ENCODE results near the gene WDR18.

The WDR18 gene, protein sequence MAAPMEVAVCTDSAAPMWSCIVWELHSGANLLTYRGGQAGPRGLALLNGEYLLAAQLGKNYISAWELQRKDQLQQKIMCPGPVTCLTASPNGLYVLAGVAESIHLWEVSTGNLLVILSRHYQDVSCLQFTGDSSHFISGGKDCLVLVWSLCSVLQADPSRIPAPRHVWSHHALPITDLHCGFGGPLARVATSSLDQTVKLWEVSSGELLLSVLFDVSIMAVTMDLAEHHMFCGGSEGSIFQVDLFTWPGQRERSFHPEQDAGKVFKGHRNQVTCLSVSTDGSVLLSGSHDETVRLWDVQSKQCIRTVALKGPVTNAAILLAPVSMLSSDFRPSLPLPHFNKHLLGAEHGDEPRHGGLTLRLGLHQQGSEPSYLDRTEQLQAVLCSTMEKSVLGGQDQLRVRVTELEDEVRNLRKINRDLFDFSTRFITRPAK

DNA sequence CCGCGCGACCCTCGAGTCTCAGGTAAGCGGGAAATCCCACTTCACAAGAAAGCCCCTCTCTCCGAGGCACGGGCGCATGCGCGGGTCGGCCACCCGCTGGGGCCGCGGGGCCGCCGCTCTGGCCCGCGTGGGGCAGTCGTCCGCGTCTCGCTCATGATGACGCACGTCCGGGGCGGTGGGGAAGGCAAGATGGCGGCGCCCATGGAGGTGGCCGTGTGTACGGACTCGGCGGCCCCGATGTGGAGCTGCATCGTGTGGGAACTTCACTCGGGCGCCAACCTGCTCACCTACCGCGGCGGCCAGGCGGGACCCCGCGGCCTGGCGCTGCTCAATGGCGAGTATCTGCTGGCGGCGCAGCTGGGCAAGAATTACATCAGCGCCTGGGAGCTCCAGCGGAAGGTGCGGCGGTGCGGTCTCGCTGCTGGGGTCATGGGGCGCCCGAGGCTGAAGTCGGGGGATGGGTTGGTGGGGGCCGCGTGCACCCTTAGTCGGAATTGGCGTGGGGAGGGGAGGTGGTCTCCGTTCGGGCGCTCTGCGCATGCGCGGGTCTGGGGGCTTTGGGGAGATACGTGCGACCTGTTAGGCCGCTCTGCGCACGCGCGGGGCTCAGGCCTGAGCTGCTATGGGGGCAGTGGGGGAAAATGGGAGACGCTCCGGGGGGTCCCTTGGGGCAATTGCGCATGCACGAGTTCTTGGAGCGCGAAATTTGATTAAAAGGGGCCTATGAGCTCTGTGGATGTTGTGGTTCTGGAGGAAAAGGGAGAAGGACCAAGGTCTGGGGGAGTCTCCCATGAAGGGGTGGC is at the start of gene WDR18:
TSS of gene WDR18 (plus strand) at position 181 of the 803 bp plus-strand sequence. CDS start at position 190, 9 bp downstream.
- peak; percentile 92 for DNase-seq (ENCODE audit: low spot score)

DNA sequence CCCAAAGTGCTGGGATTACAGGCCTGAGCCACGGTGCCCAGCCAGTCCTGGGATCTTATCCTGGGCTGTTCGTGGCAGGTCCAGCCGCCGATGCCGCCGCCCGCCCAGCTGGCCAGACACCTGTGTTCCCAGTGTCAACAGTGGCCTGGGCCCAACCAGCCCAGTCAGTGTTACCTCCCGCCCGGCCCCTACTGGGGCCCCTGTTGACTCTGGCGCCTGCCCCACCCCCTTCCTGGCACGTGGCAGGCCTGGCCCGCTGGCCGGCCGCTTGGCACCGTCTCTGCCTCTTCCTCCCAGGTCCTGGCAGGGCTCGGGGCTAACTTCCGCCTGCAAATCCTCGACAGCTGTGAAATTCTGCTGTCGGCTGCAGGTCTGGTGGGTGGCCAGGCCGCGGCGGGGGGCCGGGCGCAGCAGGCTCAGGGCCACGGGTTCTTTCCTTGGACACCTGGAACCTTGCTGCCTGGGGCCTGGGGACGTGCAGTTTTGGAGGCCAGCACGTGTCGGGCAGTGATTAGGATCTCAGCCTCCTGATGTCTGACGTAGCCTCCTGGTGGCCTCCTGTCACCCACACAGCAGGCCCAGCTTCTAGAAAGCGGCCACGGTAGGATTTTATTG is 49.2 kb upstream of the WDR18 start:
- DNase-seq (ENCODE audit: low spot score): no peak

DNA sequence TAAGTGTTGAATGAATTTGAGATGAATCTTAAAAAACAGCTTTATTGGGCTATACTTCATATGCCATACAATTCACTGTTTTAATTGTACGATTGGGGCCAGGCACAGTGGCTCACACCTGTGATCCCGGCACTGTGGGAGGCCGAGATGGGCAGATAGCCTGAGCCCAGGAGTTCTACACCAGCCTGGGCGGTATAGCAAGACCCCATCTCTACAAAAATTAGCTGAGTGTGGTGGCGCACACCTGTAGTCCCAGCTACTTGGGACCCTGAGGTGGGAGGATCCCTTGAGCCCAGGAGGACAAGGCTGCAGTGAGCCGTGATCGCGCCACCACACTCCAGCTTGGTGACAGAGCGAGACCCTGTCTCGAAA is 48.0 kb upstream of the WDR18 start:
- DNase-seq (ENCODE audit: low spot score): no peak

DNA sequence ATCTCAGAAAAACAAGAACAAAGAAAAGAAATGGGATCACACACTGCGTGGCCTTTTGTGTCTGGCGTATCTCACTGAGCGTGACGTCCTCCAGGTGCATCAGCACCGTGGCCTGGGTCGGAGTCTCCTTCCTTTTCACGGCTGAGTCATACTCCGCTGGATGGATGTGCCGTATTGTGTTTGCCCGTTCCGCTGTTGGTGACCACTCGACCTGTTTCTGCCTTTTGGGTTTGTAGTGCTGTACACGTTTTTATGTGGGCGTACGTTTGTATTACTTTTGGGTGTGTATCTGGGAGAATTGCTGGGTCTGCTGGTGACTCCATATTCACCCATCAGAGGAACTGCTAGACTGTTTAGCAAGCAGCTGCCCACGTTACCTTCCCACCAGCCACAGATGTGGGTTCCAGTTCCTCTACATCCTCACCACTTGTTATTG is 46.9 kb upstream of the WDR18 start:
- no peak for DNase-seq (ENCODE audit: low spot score)

DNA sequence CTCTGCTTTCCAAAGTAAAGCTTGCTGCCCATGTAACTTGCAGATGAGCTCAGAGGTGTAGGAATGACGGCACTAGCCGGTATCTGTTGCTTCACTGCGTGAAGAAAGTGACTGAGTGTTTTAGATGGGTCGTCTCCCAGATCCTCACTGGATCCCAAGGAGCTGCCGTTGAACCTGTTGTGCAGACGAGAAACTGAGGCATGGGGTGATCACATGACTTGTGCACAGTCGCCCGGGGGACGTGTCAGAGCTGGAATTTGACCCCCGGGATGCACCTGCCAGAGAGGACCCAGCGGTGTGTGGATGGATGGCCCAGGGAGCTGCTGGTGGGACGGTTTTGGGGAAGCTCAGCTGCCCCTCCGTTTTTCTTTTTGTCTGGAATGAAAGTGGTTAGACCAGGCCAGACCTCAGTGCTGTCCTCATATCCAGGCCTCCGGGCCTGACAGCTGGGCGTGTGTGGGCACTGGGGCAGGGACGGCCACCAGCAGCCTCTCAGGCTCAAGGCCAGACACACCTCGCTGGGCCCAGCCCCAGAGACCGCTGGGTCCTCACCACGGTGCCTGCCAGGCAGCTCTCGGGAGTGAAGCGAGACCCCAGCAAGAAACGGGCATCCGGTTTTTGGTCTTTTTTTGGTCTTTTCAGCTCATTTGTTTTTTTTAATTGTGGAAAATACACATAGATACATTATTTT is 45.8 kb upstream of the WDR18 start:
- DNase-seq (ENCODE audit: low spot score): no peak

DNA sequence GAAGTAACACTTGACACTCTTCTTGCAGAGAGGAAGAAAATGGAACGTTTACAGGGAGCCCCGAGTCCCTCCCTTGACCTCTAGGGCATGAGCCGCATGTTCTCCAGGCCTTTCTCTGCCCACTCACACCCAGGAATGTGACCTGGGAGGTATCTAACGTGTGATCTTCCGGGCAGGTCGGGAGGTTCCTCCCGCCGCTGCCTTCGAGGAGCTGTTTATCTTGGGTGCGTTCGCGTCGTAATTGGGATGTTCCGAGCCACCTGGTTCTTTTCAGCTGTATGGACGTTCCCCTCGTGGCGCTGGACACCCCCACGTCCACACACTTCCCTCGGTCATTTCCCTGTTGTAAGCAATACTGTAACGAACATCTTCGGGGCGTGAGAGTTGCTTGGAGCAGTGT is 44.7 kb upstream of the WDR18 start:
- DNase-seq (ENCODE audit: low spot score): no peak

DNA sequence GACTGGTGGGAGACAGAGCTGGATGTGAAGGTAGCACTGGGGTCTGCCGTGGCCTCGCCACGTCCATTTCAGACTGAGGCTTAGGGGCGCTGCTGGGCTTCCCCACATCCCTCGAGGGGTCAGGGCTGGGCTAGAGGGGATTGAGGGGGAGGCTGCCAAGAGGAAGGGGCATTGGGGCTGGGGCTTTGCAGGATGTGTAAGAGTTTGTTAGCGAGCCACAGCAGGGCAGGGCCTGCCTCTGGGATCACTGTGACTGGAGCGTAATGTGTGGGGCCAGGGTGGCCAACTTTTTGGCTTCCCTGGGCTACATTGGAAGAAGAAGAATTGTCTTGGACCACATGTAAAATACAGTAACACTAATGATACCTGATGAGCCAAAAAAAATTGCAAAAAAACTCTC is 44.2 kb upstream of the WDR18 start:
- no peak for DNase-seq (ENCODE audit: low spot score)

DNA sequence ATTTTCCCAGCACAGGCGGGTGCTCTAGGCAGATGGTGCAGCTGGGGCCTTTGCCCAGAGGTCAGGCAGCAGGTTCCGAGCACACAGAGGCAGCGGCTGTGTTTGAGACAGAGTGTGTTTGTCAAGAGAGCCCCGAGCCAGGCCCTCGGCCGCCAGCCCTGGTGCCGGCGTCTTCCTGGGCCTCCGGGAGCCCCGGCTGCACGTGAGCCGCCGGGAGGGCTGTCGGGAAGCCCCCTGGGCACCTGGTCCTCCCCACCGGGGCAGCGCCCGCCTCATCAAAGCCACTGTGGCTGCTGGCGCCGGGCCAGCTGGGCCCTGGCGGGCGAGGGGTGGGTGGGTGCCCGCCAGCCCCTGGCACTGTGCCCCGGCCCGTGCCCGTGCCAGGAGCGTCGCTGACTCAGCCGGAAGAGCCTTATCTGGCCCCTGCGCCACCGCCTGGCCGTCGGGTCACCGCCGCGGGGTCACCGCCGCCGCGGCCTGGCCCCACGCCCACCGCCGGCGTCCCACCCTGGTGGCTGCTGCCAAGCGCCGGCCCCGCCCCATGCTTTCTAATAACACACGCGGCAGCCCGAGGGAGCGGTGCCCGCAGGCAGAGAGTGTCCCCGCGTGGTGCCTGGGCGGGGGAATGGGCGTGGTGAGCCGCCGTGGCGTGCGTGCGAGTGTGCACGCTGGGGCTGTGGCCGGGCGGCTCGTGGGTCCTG is 43.4 kb upstream of the WDR18 start:
- DNase-seq (ENCODE audit: low spot score): peak; percentile 94

DNA sequence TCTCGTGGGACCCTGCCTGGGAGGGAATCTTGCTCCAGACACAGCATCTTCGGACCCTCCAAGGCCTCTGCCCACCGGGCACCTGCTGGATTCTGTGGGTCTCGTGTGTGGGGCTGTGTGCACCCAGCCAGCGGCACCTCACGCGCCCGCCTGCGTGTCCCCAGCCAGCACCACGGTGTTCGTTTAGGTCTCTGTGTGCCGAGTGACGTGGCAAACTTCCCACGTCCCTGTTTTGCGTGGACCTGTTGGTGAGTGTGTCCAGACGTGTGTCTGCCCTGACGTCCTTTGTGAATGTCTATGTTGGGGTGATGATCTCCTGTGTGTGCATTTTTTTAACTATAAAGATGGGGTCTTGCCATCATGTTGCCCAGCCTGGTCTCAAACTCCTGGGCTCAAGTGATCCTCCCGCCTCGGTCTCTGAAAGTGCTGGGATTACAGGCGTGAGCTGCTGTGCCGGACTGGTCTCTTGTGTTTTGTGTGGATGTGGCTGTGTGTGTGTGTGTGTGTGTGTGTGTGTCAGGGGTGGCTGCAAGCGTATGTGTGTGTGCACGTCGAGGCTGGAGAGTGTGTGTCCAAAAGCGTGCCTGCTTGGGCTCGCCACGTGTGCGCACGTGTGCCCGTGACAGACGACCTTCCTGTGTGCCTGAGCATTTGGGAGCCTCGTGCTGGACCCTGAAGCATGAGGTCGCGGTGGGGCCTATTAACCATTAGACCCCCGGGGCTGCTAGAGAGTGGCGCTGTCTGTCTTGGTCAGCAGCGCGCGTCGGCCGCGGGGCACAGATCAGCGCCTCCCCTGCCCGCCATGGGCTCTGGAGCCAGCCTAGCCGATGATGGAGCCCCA is 42.6 kb upstream of the WDR18 start:
- no peak for DNase-seq (ENCODE audit: low spot score)

DNA sequence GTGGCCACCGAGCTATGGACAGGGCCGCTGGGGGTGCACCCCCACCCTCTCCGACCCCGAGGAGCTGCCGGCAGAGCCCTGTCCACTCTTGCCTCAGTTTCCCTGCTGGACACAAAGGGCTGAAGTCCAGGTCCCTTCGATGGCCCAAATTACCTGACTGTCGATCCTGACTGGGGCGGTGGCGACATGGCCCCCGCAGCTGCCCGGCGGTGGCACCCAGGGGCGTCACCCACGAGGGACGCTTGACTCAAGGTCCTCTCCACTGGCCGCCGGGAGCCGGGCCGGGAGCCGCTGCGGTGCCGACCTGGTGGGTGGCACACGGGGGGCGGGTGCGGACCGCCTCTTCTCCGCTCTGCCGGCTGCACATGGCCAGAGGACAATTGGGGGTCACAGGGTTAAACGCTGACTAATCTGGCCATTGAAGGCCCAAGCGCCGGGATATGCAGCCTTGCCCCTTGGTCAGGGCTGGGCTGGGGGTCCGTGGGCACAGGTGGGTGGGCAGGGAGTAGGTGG is 42.0 kb upstream of the WDR18 start:
- DNase-seq (ENCODE audit: low spot score): no peak

DNA sequence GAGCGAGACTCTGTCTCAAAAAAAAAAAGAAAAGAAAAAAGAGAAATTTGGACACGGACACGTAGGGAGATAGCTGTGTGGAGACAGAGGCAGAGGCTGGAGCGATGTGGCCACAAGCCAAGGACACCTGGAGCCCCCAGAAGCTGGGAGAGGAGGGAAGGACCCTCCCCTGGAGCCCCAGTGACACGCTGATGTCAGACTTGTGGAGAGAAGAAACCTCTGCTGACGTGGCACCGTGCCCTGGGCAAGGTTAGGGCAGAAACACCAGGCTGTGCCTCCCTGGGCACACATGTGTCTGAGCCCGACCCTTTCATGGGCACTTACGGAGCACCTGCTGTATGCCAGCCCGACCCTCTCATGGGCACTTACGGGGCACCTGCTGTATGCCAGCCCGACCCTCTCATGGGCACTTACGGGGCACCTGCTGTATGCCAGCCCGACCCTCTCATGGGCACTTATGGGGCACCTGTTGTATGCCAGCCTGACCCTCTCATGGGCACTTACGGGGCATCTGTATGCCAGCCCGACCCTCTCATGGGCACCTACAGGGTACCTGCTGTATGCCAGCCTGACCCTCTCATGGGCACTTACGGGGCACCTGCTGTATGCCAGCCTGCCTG is 40.5 kb upstream of the WDR18 start:
- no peak for DNase-seq (ENCODE audit: low spot score)

DNA sequence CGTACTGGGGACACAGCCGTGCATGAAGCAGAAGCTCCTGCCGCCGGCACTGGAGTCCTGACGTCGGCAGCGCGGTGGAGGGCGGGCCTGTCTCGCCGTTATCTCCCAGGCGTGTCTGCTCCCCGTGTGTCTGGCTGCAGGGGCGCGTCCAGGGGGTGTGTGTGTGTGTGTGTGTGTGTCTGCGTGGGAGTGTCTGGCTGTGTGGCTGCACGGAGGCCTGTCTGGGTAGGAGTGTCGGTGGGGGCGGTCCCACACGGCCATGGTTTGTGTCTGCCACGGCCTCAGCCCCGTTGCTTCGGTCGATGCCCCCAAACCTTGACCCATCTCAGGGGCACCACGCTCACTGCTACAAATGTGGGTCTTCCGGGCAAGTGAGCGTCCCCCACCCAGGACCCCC is 40.0 kb upstream of the WDR18 start:
- peak; percentile 93 for DNase-seq (ENCODE audit: low spot score)

DNA sequence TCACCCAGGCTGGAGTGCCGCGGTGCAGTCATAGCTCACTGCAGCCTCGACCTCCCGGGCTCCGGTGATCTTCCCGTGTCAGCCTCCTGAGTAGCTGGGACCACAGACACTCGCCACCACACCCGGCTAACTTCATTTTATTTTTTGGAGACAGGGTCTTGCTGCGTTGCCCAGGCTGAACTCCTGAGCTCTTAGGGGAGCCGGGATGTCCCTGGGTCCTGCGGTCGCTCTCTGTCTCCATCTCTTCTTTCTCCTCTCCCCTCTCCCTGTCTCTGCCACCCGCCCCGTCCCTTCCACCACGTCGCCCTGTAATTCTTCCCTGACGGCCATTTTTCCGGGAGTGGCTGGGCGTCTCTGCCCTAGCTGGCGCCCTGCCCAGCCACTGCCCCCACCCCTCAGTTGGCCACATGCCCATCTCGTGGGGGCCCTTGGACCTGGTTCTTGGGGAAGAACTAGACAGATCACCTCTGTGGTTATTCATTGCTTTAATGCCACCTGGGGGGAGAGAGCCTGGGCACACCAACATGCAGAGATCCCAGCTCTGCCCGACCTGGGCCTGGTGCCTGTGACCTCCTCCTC is 39.4 kb upstream of the WDR18 start:
- peak; percentile 32 for DNase-seq (ENCODE audit: low spot score)

DNA sequence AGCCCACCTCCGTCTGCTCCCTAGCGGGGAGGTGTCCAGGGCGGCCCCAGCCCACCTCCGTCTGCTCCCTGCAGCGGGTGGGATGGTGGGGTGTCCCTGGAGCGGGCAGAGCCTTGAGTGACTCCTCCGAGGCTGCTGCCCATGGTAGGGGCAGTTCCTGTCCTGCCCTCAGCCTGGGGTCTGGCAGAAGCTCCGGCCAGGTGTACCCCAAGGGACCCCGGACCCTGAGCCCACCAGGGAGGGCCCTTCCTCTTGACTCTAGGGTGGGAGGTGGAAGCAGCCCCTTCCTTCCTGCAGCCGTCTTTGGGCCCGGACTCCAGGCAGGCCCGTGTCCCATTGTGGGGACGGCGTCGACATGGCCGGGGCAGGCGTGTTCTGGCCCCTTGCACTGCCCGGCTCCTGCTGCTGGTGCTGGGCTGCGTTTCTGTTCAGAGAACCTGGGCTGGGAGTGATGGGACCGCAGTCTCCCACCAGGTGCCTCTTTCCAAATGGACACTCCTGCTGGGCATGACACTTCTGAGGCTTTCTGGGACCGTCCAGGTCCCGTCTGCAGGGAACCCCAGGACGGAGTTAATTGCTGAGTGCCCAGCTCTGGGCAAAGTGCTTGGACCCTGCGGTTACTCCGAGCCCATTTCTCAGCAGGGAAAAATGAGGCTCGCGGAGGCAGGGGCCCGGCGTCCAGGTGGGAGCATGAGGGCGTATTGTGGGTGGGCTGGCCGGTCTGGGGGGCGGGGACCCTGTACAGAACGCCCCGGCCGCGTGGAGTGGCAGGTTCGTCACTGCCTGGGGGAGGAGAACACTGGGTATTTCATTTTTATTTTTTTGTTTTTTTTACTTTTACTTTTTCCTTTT is 38.5 kb upstream of the WDR18 start:
- no peak for DNase-seq (ENCODE audit: low spot score)

DNA sequence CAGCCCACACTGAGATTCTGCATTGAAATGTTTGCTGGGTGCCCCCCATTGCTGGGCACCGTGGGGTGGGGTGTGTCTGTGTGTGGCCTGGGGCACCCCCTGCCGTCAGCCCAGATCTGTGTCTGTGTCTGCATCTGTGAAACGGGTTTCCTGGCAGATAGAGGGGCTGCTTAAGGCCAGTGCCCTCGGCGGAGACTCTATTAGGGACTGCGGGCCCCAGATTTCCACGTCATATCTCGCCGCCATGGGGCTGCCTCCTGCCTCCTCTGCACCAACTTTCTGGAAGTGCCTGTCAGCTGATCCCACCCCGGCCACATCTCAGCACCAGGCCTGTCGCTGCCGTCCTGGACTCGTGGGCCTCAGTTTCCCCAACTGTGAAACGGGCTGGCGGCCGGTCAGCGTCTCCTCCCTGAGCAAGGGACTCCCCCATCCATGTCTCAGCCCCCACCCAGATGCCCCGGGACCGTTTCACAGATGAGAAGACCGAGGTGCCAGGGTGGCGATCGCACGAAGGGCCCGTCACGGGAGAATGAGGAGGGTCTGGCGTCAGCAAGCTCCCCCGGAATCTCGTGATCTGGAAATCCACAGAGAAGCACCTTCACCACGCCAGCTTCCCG is 36.9 kb upstream of the WDR18 start:
- no peak for DNase-seq (ENCODE audit: low spot score)

DNA sequence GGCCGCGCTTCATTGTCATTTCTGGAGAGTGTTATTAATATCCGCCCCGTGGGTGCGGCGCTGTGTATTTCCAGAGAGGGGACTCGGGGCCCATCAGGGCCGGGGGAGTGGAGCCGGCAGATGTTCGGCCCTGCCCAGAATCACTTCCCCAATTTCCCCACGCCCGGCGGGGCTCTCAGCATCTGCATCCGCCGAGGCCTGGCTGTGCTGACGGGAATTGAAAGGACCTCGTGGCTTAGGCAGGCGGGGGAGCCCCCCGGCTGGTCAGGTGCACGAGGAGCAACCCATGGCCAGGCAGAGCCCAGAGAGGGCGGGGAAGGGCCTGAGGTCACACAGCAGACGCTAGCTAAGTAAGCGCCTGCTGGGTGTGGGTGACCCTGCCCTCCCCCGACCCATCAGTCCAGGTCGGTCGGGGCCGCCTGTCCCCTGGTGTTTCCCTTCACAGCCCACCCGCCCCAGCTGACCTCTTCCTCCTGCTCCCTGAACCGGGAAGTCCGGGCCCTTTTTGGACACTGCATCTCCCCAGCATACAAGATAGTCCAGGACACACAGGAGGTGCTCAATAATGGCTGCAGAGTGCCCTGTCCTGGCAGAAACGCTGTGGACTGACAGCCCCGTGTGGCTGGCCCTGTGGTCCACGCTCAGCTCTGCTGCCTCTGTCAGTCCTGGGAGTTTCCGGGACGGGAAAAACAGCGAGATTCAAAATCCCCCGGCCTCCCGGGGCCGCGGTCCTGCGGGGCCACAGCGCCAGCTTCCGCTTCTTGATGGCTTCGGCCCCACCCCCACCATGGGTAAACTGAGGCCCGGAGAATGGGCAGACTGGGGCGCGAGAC is 36.2 kb upstream of the WDR18 start:
- no peak for DNase-seq (ENCODE audit: low spot score)

DNA sequence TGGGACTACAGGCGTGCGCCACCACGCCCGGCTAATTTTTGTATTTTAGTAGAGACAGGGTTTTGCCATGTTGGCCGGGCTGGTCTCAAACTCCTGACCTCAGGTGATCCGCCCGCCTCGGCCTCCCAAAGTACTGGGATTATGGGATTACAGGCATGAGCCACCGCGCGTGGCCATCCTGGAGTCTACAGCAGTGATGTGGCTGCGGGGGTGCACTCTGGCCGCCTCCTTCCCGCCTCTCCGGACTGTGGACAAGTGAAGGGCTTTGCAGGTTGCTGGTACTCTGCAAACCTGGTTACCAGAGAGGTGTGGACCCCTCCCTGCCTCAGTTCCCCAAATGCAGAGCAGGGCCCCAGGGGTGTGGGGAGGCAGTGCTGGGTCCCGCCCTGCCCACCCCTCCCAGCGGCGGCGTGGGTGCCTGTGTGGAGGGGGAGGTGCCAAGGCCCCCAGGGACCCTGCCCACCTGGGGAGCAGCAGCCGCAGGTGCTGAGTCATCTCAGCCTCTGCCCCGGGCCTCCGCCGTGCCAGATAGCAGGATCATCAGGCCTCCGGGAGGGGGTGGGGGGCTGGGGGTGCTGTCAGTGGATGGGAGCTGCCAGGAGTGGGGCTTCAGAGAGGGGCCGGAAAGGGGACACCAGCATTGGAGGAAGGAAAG is 35.2 kb upstream of the WDR18 start:
- DNase-seq (ENCODE audit: low spot score): no peak
